ENCODE results near the gene SERPINI1. TPM values are rescaled to one million over a fixed set of nuclear protein-coding genes. Genes with fewer than 3 reads are reported as not detected.
"Not testable (repeated sequence)": the region's sequence is repeated elsewhere in the genome, so short reads cannot be mapped to it uniquely, and the experiment has no call there.

Gene SERPINI1
- total and polyA plus RNA-seq, 12 donors = 4.5 to 17.1 (median 10.1) TPM

DNA sequence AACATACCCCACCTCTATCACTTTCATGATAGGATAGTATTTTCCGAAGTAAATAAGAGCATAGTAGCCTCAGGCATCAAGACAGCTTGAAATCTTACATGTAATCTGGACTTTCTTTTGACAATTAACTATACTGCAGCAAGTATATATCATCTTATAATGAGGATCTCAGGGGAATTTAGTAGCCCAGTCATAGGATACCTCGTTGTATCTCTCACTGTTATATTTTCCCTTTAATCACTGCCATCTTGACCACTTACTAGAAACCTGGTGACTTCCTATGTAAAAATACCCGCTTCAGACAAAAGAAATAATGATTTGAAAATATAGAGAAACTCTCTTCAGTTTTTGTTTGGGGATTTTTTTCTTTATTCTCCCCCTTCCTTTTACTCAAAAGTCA is 88.2 kb downstream of the SERPINI1 start:
- DNase-seq (no peak), ATAC-seq (no peak)
- Histone ChIP-seq H3K27ac (no peak overlapping the region), H3K4me1 (no peaks in the 10 kb centered on the region), H3K36me3 (no peaks in the 10 kb centered on the region), H3K4me3 (no peak overlapping the region), H3K9me3 (no peaks in the 10 kb centered on the region), H3K27me3 (no peaks in the 10 kb centered on the region)
- WGBS, 2 donors = 86 to 88% methylated on average over 3 of the region's 3 CpGs
- TF ChIP-seq, protein P1, sequence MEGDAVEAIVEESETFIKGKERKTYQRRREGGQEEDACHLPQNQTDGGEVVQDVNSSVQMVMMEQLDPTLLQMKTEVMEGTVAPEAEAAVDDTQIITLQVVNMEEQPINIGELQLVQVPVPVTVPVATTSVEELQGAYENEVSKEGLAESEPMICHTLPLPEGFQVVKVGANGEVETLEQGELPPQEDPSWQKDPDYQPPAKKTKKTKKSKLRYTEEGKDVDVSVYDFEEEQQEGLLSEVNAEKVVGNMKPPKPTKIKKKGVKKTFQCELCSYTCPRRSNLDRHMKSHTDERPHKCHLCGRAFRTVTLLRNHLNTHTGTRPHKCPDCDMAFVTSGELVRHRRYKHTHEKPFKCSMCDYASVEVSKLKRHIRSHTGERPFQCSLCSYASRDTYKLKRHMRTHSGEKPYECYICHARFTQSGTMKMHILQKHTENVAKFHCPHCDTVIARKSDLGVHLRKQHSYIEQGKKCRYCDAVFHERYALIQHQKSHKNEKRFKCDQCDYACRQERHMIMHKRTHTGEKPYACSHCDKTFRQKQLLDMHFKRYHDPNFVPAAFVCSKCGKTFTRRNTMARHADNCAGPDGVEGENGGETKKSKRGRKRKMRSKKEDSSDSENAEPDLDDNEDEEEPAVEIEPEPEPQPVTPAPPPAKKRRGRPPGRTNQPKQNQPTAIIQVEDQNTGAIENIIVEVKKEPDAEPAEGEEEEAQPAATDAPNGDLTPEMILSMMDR (IDR thresholded peaks at IDR 0.05) = no peak
- intact Hi-C loops (cut with DNase I) = no loop called here

DNA sequence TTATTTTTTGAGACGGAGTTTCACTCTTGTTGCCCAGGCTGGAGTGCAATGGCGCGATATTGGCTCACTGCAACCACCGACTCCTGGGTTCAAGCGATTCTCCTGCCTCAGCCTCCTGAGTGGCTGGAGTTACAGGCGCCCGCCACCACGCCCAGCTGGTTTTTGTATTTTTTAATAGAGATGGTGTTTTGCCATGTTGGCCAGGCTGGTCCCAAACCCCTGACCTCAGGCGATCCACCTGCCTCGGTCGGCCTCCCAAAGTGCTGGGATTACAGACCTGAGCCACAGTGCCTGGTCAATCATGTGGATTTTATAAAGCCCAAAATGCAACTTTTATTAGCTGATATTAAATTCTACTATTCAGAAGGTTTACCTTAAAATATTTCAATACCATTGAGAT is 92.1 kb downstream of the SERPINI1 start:
- ATAC-seq; intact Hi-C loops (cut with DNase I): not testable (repeated sequence)

DNA sequence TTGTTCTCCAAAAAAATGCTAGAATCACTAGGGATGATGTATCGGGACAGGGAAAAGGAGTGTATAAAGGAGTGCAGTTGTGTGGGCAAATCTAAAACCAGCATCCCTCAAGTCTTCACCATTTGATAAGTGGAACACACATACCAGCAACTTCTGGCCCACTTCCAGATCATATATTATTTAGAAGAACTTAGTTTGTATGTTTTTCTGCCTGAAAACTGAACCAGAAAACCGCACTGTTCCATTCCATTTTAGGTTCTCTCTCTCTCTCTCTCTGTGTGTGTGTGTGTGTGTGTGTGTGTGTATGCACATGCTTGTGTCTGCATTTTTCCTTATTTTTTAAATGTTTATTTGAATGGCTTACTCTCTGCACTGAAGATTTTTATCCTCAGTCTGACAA is 93.5 kb downstream of the SERPINI1 start:
- H3K9me3 ChIP-seq = no peaks in the 10 kb centered on the region
- no peaks in the 10 kb centered on the region for H3K4me1 ChIP-seq
- intact Hi-C loops (cut with DNase I) = no loop called here
- H3K36me3 ChIP-seq = no peaks in the 10 kb centered on the region
- no peaks in the 10 kb centered on the region for H3K27me3 ChIP-seq
- TF ChIP-seq, protein P1 (IDR thresholded peaks at IDR 0.05) = no peak
- ATAC-seq (no peak), DNase-seq (no peak)
- 79 to 89% methylated on average over 2 of the region's 2 CpGs for WGBS, 2 donors
- H3K4me3 ChIP-seq = no peak overlapping the region
- no peak overlapping the region for H3K27ac ChIP-seq

More for the DNA sequence above, 92.1 kb downstream of the SERPINI1 start:
- not testable (repeated sequence) for H3K36me3 ChIP-seq, H3K27me3 ChIP-seq, DNase-seq, H3K9me3 ChIP-seq, H3K4me1 ChIP-seq, H3K4me3 ChIP-seq, H3K27ac ChIP-seq
- WGBS, 2 donors = 98 to 99% methylated on average over 11 of the region's 11 CpGs

DNA sequence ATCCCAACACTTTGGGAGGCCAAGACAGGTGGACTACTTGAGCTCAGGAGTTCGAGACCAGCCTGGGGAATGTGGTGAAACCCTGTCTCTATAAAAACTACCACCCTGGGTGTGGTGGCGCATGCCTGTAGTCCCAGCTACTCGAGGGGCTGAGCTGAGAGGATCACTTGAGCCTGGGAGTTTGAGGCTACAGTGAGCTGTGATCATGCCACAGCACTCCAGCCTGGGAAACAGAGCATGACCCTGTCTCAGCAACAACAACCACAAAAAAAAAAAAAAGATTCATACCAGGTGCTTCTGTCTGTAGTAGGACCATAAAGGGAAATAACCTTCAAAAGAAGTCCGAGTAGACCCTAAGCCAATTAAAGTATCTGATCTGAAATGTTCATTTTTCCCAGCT is 94.5 kb downstream of the SERPINI1 start:
- no peak overlapping the region for H3K27ac ChIP-seq
- intact Hi-C loops (cut with DNase I) = no loop called here
- ATAC-seq (no peak), DNase-seq (no peak)
- no peak overlapping the region for H3K4me3 ChIP-seq
- TF ChIP-seq, protein P1 (IDR thresholded peaks at IDR 0.05) = no peak
- no peaks in the 10 kb centered on the region for H3K27me3 ChIP-seq
- 78 to 83% methylated on average over 4 of the region's 4 CpGs for WGBS, 2 donors
- no peaks in the 10 kb centered on the region for H3K9me3 ChIP-seq
- no peaks in the 10 kb centered on the region for H3K4me1 ChIP-seq
- H3K36me3 ChIP-seq = no peaks in the 10 kb centered on the region

DNA sequence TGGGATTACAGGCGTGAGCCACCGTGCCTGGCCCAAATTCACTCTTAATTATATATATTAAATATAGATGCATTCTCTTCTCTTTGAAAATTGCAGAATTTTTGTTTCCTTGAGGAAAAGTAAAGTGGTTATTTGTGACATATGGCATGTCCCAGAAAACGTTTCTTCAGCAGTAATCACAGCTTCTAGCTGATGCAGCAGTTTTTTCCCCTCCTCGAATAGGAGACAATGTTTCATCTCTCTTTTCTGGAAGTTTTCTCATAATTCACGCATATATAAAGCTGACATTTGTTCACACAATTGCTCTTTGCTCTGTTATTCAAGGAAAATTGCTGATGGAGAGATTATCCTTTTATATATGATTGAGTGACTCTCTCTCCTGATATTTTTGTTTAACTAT is 99.8 kb downstream of the SERPINI1 start:
- H3K27me3 ChIP-seq = no peaks in the 10 kb centered on the region
- no peak overlapping the region for H3K27ac ChIP-seq
- peaks cover 0 to 26% (median 0%) of the 10 kb centered on the region in 9 donors for H3K4me1 ChIP-seq
- ATAC-seq (no peak), DNase-seq (no peak)
- H3K4me3 ChIP-seq = no peak overlapping the region
- no peaks in the 10 kb centered on the region for H3K36me3 ChIP-seq
- TF ChIP-seq, protein P1 (IDR thresholded peaks at IDR 0.05) = no peak
- WGBS, 2 donors = 87 to 91% methylated on average over 5 of the region's 5 CpGs
- intact Hi-C loops (cut with DNase I) = loop anchor here in 3 of 10 donors (5.0 kb wide), 2 partner anchors 42 to 47 kb away; no protein-coding TSS in a partner anchor
- no peaks in the 10 kb centered on the region for H3K9me3 ChIP-seq

All from heart right ventricle (tissue), 16 donors.